GM21825 (cell line): Measurements from ENCODE around the gene EN1.

Experiments
- ATAC-seq: cut with Tn5 transposase; IDR thresholded peaks from one replicate; pipeline ENCODE4 v1.9.1; 2021; ENCODE audit warnings: mild to moderate bottlenecking, moderate library complexity; ENCODE audit not compliant: unreplicated experiment

The EN1 gene

DNA sequence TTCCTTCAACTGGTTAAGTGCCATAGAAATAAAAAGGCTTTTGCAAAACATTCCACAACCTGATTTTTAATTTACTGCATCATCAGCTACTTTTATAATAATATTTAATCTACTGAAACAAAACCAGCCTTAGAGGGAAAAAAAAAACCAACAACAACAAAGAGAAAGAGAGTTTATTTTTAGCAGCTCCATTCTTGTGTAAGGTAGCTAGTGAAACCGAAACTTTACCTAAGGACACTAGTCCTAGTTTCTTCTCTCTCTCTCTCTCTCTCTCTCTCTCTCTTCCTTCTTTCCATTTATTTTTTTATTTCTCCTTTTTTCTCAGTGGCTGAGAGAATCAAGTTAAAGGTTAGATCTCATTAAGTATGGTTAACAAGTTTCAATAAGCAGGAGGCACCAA, 21.4 kb downstream of the EN1 start:
- no peak for ATAC-seq

DNA sequence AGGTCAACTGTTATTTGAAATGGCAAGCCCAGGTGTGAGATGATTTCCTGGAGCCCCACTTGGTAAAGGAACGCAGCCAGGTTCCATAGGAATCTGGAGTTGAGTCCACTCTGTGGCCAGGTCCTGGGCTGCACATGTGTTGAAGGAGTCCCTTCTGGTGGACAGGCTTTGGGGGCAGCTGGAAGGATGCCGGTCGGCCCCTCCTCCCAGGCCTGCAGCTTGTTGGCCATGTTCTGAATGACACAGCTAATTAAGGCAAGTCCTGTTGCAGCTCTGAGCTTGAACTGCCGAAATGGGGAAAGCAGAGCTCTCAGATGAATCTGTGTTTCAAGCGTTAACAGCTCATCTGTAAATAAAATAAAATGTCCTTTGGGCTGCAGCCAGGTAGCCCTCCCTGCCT, 23.8 kb downstream of the EN1 start:
- no peak for ATAC-seq

DNA sequence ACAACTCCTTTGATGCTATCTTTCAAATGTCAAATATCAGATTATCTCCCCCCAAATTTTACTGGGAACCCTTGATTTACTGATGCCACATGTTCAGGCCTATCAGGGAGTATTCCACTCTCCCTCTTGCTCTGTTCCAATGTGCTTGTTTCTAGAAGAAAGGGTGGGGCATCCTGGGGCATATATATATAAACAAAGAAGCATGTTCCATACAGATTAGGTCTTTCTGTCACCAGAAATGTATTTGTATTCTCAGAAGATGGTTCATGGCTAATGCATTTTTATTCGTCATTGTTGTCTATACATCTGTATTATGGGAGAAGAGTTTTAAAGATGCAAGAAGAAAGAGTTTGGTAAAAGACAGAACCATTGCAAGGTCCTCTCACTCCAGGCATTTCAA, 24.9 kb downstream of the EN1 start:
- ATAC-seq, result no peak

DNA sequence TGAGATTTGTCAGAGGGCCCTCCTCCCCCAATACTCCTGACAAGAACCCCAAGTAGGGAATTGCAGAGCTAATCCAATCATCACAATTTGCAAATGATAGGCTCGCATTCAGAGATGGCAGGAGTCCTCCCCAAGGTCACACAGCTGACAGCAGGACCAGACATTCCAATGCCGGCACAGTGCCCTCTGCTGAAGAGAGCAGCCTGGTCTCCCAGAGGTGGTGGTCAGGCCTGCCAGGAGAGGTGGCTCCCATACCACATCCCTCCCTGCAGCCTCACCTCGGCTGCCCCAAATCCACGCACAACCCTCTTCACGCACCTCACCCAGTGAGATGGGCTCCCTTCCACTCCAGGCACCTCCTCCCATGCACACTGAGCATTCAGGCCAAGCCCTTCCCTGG, 25.4 kb downstream of the EN1 start:
- no peak for ATAC-seq

DNA sequence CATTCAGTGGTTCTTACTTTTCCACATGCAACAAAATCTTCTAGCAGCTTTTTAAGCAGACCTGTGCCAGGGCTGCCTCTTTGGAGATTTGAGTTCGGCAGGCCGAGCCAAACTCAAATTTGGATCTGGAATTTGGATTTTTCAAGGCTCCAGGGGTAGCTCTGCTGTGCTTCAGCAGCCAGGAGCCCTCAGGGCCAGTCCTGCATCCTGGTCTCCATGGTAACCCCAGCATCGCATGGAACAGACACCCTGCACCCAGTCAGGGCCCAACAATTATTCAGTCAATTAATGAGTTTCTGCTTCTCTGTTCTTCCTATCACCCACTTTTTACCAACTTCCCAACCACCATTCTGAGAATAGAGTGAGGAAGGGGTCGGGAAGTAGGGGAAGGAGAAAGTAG, 30.0 kb downstream of the EN1 start:
- no peak for ATAC-seq

DNA sequence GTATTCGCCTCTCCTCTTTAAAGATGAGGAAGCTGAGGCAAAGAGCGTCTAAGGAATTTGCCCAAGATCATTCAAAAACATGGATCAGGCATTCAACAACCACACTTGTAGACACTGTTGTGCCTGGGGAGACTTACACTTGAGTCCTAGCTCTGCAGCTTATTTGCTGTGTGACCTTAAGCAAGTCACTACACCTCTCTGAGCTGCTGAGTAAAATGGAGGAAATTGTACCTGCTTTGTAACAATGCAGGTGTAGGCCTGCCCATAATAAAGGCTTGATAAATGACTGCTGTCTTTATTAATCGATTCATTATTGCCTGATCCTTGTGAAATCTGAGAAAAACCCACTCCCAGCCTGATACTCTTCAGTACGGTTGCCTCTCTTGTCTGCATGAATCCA, 30.8 kb downstream of the EN1 start:
- no peak for ATAC-seq

DNA sequence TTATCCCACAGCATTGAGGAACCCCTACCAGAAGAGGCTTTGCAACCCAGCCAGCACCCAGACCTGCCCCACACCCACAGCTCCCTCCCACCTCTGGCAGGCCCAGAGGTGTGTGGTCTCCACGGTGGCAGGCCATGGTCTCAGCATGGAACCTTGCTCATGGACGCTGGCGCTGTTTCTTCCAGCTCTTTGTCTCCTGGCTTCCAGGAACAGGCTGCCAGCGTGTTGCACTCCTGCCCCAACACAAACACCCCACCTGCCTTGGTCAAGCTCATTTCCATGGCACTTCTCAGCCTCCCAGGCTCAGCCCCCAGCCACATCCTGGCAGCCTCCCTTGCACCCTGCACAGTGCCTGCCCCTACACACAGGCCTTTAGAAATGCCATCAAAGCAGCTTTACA, 31.7 kb downstream of the EN1 start:
- no peak for ATAC-seq

DNA sequence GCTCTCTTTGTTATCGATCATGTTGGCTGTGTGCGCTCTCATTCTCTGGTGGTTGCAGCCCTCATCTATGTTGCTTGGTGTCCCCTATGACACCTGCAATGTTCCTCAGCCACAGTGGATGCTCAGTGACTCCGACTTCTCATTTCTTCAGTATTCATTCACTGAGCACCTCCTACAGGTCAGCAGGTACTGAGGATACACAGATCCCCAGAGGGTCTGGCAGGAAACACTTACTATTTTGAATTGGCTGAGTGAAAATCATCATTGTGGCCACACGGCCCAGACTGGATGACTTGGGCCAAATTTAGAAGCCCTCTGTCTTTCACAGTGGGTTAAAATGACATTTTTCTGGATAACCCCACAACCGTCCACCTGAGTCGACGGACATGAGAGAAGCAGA, 32.1 kb downstream of the EN1 start:
- ATAC-seq, result no peak

DNA sequence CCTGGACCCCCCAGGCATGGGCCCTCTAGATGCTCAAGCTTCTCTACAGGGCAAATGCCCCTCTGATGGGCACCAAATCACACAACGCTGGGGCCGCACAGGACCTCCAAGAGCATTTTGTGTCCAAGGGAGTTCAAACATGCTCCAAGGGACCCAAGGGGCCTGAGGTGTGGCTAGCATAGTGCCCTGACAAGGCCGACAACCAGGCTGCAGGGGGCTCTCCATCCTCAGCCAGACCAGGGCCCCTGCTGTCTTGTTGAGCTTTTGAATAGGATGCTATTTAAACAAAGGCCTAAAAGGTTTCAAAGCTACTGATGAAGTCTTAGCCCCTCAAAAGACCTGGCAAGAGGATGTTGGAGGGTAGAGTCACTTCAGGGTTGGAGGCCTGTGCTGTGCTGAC, 33.1 kb downstream of the EN1 start:
- ATAC-seq, result no peak

DNA sequence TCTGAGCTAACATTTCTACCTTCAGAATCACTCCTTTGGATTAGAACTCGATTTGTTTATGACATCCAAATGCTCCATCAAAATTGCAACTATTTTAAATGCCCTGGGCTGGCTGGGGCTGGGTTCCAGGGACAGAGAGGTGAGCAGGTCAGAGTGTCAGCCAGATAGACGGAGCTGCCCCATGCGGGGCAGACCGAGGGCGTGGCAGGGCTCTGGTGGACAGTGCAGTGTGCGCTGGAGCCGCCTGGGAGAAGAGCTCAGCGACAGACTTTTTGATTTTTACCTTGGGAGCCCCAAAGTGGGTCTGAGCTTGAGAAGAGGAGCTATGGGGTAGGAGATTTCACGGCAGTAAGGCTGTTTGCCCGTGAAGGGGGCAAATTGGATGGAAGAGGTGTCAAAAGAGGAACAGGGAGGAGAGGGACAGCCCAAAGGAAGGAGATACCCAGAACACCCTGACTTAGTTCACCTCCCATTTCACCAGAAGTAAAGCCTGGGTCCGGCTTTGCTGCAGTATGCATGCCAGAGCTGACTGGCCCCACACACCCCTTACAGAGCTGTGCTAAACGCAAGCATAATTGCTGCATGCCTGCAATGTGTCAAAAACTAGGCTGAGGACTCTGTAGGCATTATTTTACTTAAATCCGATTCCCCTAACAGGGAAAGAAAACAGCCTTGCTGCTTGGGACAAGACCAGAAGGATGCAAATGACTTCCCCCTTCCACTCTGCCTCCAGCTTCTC, 33.7 kb downstream of the EN1 start:
- ATAC-seq, result no peak

DNA sequence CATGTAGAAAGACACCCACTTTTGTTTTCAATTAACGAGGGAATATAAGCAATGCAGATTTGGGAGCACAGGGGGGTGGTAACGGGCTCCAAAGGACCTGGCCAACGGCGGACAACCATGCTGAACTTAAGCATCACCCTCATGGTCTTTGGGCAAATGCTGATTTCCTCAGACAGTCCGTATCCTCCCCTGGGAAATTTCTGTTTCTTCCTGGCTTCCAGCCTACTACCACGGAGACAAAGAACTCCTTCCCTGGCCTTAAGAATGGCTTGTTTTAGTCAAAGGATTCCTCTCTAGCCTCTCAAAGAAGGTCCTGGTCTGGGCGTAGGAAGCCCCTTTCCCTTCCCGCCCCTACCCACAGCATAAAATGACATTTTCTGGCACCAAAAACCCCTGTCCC, 34.3 kb downstream of the EN1 start:
- ATAC-seq, result no peak

DNA sequence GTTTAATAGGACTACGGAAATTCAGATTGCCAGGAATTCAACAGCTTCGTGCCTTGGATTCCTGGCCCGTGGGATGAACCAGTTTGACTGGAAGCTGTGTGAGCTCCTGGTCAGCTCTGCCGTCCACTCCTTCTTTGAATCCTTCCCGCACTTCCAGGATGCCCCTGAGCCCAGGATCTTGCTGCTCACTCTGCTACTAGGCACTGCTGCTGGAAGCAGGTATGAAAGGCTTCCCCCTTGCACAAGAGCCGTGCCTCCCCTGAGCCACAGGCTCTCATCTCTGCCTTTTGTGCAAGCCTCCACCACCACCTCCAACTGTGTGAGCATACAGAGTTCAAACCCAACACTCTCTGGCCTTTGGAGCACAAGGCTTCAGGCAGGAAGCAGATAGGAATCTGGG, 34.9 kb downstream of the EN1 start:
- ATAC-seq, result no peak

DNA sequence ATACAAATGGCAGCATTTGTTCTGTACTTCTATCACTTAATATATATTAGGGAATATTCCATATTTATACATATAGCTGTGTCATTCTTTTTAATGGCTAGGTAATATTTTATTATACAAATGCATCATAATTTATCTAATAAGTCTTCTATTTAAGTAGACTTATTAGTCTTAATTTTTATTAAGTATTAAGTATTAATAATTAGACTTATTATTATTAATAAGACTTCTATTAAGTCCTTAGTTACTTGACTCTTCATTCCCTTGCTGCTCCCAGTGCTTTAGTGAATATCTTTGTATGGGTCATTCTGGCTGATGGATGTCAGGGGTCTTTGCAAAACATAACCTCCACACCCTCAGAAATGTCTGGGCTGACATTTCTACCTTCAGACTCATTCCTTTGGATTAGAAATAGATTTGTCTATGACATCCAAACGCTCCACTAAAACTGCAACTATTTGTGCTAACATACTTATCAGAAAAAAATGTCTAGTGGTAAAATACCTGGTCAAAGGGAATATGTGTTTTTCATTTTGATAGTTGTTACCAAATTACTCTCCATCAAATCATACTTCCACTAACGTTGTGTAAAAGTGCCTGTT, 35.8 kb downstream of the EN1 start:
- no peak for ATAC-seq

DNA sequence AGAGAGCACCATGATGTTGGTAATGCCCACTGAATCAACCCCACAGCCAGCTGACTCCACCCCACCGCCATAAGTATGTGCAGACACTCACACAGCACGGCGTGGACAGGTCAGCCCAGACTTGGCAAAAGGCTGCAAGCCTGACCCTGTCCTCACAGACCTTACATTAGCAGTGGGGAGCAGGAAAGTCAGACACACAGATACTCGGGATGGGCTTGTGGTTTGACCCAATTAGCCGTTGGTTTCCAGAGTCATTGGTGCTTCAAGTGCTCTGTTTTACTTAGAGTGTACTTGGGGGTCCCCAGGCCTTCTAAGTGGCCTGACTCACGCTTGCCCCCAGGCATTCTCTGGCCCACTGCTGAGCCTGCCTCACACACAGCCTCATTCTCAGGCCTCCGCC, 36.7 kb downstream of the EN1 start:
- no peak for ATAC-seq

DNA sequence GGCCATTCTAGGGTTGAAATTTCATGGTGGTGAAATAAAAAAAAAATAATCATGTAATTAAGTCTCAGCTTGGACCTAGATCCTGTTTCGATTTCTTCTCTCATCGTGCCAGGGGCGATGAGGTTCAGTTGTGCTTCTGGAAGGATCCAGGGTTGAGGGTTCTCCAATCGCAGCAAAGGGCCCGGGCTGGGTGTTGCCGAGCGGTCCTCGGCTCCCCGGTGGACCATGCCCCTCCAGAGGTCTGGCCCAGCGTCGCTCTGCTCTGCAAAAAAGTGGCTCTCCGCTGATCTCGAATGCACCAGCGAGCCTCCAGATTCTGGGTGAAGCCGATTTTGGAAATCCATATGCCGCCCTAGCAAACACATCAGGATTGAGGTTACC, 39.0 kb downstream of the EN1 start:
- ATAC-seq, result no peak

DNA sequence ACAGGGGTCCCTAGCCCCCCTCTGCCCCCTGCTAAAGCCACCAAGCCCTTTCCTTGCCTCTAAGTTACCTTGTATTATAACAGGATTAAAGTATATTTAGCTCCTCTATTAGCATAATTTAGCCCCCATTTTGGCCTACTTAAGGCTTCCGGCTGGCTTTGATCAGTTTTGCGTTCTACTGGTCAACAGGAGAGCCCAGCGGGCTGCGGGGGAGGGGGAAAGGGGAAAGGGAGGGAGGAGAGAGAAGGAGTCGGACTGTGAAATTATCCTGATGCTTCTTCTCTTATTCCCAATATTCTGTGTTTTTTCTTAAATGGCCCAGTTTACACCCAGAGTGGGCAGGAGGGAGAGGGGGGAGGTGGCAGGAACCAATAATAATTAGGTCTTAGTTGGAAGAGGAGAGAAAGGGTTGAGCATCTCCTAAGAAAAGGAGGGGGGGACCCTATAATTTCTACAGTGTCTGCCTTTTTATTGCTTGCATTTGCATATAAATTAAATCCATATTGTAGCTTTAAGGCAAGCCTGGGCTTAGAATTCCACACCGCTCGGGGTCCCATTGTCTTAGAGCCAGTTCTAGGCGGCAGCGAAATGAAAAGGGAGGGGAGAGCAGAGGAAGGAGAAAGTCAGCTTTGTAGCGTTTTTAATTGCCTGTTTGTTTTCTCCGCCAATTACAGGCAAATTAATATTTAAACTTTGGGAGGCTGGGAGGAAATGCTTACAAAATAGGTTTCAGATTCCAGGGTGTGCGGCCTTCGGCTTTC, 39.6 kb downstream of the EN1 start:
- no peak for ATAC-seq

DNA sequence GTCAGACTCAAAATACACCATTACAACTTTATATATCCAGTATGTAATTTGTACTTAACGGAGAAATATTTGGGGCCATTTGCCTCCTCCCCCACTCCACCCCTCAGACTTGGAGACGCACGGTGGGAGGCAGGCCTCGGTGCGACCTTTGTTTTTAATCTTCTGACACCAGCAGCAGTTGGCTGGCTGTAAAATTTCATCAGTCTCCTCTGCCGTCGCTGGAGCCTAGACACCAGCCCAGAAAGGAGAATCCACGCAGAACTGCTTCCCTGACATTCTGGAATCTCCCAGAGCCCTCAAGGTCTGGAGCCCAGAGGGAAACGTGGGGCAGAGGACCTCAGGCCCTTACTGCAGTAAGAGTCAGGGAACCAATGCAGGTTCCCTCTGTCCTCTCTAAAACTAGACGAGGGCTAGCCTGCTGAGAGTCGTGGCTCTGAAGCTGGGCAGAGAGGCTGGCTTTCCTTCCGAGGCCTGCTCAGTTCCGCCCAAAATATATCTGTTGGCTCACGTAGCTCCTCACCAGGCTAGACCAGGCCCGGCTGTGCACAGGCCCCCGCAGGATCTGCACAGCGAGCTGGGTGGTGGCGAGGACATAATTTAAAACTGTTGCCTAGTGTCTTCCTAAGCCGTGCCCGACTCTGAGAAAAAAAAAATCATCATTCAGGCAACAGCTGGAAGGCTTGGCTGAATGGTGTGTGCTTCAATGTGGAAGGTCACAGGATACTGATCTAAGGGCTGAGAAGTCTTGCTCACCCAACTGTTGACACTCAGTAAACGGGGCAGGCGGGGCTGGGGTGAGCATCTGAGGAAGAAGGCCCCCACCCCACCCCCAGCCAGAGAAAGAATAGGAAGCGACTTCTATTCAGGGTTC, 40.4 kb downstream of the EN1 start:
- no peak for ATAC-seq

DNA sequence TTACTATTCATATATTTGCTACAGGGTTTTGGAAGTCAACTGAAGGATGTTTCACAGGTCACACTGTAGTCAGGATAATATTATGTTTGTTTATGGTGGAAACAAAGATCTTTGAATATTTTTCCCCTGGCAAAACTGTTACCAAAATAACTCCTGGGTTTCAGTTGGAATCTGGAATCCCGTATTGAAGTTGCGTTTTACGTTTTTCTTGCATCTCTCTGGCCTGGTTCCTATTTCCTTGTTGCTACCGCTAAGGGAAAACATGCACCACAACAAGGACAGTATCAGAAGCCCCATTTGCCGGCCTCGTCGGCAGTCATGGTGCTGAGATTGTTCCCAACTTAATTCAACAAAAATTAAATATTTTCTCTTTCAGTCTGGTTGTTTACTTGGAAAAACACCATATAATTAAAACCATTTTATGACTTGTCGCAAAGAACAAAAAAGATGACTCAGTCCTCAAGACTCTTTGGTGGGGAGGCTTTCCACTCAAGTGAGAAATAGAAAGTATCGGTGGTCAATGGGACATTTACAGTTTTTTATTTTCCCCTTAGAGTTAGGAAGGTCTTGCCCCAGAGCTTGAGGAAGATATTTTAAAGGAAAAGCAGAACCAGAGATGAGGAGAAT, 42.3 kb downstream of the EN1 start:
- no peak for ATAC-seq

DNA sequence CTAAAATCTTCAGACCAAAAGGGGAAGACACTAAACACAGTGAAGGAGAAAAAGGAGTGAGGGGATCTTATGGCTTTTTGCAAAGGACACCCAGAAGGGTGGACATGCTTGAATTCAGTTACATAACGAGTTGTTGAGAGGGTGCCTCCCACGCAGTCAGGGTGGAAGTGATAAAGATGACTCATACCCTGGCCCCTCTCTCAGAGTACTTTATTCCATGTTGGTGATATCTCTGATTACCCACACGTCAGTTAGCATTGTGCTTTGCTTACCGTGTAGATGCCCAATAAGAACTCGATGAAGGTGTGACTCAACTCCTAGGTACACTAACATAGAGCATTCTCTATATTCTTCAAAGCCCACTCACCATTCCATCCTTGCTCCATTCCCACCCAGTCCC, 44.4 kb downstream of the EN1 start:
- ATAC-seq, result no peak

DNA sequence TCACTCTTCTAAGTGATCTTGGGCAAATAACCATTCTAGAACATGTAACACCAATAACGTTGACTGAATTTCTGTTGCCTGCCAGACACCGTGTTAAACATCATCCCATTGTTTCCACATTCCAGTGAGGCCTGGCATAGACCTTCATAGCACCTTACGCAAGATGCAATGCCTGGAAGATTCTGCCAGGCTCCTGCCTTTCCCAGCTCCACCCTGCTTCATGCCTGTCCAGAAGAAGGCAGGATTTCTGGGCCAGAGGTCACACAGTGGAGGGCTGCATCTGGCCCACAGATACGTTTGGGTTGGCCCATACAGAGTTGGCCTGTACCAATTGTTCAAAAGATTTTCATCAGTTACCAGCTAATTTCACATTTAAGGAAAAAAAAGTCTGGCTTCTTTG, 46.3 kb downstream of the EN1 start:
- ATAC-seq, result no peak

DNA sequence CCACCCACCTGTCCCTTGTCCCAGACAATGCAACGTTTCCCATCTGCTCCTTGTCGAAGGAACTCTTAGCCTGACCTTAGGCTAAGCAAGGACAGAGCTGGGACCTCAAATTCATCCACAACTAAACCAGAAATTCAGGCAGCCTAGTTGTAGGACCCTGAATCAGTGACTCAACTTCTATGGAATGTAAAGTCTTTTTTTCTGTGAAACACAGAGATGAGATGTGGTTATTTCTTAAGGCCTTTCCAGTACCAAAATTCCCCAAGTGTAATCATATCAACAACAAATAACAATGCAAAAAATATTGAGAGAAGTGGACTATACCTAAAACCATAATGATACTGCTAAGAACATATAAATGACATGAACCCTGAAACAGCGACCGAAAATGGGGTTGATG, 46.7 kb downstream of the EN1 start:
- ATAC-seq, result no peak
